RCC 7860 (cell line): ENCODE measurements around the gene INTS15.

Experiments used
- DNase-seq: peaks from one replicate; pipeline ENCODE4 v3.0.0-alpha.2; 2015; ENCODE audit warnings: low spot score
- FAIRE-seq: peaks from 2 replicates; lab custom pipeline; 2012; peaks lifted over from hg19 to GRCh38; lab: Jason Lieb, UNC

The INTS15 gene

GRCh38 chr7:6642239-6642839 lies 52.5 kb downstream of the INTS15 start:
- DNase-seq = no peak
- no peak for FAIRE-seq

- DNase-seq = no peak
- FAIRE-seq = no peak
Observed at GRCh38 chr7:6642861-6643640, 53.2 kb downstream of the INTS15 start.

GRCh38 chr7:6643915-6644625 lies 54.2 kb downstream of the INTS15 start:
- FAIRE-seq = no peak
- no peak for DNase-seq

DNA sequence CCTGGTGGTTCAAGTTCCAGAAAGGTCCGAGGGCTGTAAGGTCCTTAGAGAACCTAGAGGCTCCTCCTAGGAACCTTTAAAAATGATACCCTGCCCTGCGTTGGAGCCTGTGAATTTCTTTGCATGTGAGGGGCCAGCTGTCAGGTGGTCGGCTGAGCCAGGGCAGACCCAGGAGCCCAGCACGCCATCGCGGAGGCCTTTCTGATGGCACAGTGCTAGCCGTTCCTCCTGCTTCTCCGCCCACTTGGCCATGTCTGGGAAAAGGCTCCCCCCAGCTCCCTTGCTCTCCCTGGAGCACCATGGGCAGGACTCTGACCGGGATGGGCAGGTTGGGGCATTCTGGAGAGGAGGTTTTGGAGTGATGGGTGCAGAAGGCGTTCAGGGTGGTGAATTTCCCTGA lies 54.9 kb downstream of the INTS15 start:
- DNase-seq (no peak), FAIRE-seq (no peak)

DNA sequence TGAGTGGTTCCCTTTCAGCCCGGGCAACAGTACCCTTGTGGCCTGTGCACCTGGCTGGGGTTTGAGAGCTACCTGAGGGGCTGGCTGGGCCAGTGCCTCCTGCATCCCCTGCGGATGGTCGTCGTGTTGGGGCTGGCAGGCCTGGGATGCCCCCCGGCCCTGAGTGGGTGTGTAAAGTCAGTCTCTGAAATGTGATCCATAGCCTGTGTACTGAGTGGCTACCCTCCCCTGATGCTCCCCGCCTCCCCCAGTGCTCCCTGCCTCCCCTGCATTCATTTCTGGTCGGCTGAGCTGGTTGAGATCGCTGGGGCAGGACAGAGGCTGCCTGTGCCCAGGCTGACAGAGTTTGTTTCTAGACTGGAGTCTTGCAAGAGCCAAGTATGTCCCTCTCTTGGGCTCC lies 56.6 kb downstream of the INTS15 start:
- DNase-seq (no peak), FAIRE-seq (no peak)

GRCh38 chr7:6647080-6647479 lies 57.3 kb downstream of the INTS15 start:
- FAIRE-seq = no peak
- DNase-seq = no peak

DNA sequence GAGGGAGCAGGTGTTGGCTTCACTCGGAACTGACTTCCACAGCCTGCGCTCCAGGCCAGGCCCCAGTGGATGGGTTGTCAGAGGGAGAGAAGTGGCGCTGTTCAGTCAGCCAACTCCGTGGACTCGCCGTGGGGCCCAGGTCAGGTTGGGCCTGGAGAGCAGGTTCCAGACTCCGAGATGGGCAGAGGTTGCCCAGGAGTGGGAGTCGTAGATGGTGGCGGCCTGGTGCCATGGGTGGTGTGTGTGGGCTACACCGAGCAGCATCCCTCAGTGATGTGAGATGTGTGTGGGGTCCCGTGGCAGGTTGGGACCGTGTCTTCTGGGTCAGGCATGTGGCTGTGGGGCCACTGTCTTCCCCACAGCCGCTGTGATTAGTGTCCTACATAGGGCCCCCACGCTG lies 57.7 kb downstream of the INTS15 start:
- no peak for DNase-seq
- no peak for FAIRE-seq

GRCh38 chr7:6648066-6648814 lies 58.4 kb downstream of the INTS15 start:
- DNase-seq = no peak
- no peak for FAIRE-seq

DNA sequence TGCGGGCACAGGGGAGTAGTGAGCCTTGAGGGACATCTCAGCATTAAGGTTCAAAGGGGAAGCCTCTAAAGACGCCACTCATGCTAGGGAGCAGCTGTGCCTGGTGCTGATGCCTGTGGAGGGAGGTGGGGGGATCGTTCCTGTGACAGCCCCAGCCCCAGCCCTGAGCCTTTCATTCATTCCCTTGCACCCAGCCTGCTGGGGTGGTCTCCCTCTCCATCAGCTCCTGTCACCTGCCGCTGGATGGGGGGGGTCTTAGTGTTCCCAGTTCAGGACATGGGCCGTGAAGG lies 58.9 kb downstream of the INTS15 start:
- no peak for DNase-seq
- no peak for FAIRE-seq

GRCh38 chr7:6649241-6649961 lies 59.6 kb downstream of the INTS15 start:
- DNase-seq (no peak), FAIRE-seq (no peak)

- DNase-seq = no peak
- FAIRE-seq = no peak
Observed at GRCh38 chr7:6650086-6650485, 60.3 kb downstream of the INTS15 start.

GRCh38 chr7:6650521-6651011 lies 60.7 kb downstream of the INTS15 start:
- FAIRE-seq (no peak), DNase-seq (no peak)

- no peak for FAIRE-seq
Observed at GRCh38 chr7:6651851-6652445, 62.1 kb downstream of the INTS15 start.

DNA sequence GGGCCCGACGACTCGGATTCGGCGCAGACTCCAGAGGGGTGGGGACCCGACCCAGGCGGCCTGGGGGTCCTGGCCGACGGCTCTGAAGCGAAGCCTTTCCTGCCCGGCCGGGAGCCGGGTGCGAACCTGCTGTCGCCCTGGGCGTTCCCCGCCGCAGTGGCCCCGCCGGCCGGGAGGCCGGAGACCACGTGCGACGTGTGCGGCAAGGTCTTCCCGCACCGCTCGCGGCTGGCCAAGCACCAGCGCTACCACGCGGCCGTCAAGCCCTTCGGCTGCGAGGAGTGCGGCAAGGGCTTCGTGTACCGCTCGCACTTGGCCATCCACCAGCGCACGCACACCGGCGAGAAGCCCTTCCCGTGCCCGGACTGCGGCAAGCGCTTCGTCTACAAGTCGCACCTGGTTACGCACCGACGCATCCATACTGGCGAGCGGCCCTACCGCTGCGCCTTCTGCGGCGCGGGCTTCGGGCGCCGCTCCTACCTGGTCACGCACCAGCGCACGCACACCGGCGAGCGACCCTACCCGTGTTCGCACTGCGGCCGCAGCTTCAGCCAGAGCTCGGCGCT lies 62.7 kb downstream of the INTS15 start:
- DNase-seq (no peak), FAIRE-seq (no peak)

More at GRCh38 chr7:6651851-6652445, 62.1 kb downstream of the INTS15 start:
- DNase-seq = no peak

DNA sequence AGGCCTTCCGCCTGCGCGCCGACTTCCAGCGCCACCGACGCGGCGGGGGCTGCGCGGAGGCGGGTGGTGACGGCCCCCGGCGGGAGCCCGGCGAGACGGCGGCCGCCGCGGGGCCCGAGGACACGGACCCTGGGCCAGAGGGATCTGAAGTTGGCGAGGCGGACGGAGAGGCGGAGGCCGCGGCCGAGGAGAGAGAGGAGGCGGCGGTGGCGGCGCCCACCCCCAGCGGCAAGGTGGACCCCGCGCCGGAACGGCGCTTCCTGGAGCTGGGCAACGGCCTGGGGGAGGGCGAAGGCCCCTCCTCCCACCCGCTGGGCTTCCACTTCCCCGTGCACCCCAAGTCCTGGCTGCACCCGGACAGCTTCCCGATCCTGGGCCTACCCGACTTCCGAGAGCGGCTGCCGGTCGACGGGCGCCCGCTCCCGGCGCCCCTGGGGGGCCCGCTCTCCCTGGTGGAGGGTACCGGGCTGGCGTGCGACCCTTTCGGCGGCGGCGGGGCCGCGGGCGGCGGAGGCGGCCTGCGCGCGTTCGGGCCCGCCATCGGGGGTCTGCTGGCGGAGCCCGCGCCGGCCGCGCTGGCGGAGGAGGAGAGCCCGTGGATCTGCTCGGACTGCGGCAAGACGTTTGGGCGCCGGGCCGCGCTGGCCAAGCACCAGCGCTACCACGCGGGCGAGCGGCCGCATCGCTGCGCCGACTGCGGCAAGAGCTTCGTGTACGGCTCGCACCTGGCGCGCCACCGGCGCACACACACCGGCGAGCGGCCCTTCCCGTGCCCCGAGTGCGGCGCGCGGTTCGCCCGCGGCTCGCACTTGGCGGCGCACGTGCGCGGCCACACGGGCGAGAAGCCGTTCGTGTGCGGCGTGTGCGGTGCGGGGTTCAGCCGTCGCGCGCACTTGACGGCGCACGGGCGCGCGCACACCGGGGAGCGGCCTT lies 63.5 kb downstream of the INTS15 start:
- DNase-seq = no peak

DNA sequence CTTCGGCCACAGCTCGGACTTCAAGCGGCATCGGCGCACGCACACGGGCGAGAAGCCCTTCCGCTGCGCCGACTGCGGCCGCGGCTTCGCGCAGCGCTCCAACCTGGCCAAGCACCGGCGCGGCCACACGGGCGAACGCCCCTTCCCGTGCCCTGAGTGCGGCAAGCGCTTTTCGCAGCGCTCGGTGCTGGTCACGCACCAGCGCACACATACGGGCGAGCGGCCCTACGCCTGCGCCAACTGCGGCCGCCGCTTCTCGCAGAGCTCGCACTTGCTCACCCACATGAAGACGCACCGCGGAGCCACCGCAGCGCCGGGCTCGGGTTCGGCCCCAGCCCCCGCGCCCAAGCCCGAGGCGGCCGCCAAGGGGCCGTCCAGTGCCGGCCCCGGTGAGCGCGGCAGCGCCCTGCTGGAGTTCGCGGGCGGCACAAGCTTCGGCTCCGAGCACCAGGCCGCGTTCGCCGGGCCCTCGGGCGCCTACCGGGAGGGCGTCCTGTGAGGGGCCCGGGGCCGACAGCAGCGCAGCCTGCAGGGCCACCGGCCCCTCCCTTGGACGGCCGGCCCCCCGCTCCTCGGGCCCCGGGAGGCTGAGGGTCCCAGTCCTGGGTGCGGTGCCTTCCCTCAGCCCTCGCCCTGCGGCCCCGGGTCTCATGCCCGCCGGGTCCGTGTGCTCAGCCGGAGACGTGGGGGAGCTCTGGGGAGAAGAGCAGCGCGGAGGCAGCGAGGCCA lies 64.5 kb downstream of the INTS15 start:
- DNase-seq (no peak), FAIRE-seq (no peak)

More for the DNA sequence above, 63.5 kb downstream of the INTS15 start:
- no peak for FAIRE-seq

- no peak for FAIRE-seq
- no peak for DNase-seq
Observed at GRCh38 chr7:6654842-6655610, 65.2 kb downstream of the INTS15 start.
